K562 (cell line): ENCODE data around the gene APOC4. TPM values are rescaled to one million over a fixed set of nuclear protein-coding genes. Genes with fewer than 3 reads are reported as not detected.

Experiments used
- ATF7 ChIP-seq: fragments of 450-650 bp; IDR thresholded peaks from 2 replicates; pipeline ENCODE4 v1.7.1; 2014; ENCODE audit warnings: mild to moderate bottlenecking, moderate library complexity
- BCL6 ChIP-seq: fragments of 250-450 bp; sonication (Bioruptor Pico); IDR thresholded peaks from 2 replicates; pipeline ENCODE4 v1.4.0; 2020
- CAMTA2 ChIP-seq: fragments of 250-450 bp; sonication (Bioruptor Pico); conservative IDR thresholded peaks from 2 replicates; pipeline ENCODE4 v1.5.1; 2022
- CBX3 ChIP-seq, 2 experiments: IDR thresholded peaks; 1 replicate in 1 of 2; 2 replicates in 1 of 2; pipeline ENCODE4 v1.6.1; 2012; ENCODE audit warnings: inconsistent platforms in 2 of 2, low read length in 2 of 2, borderline replicate concordance in 1 of 2, control low read depth in 1 of 2
- CUX1 ChIP-seq: fragments of 200-800 bp; sonication (Bioruptor generic); IDR thresholded peaks from 2 replicates; pipeline ENCODE4 v1.6.1; 2016; ENCODE audit warnings: missing genetic modification characterization, missing compliant biosample characterization
- FOXJ2 ChIP-seq: fragments of 200-800 bp; sonication (Bioruptor generic); IDR thresholded peaks from 2 replicates; pipeline ENCODE4 v1.6.1; 2016; ENCODE audit warnings: missing genetic modification characterization, missing compliant biosample characterization
- GABPB1 ChIP-seq: sonication (generic); formaldehyde crosslinking; IDR thresholded peaks from 2 replicates; pipeline ENCODE4 v1.8.0; 2022; ENCODE audit warnings: mild to moderate bottlenecking, missing genetic modification reagents
- HDAC3 ChIP-seq: fragments of 450-650 bp; IDR thresholded peaks from 2 replicates; pipeline ENCODE4 v1.6.1; 2018; ENCODE audit warnings: borderline replicate concordance, mild to moderate bottlenecking, moderate library complexity; ENCODE audit not compliant: partially characterized antibody
- KLF16 ChIP-seq: IDR thresholded peaks from 2 replicates; pipeline ENCODE4 v1.6.1; 2016; ENCODE audit warnings: antibody characterized with exemption
- MTA1 ChIP-seq: fragments of 450-650 bp; IDR thresholded peaks from 2 replicates; pipeline ENCODE4 v1.6.1; 2017; ENCODE audit warnings: borderline replicate concordance
- MYC ChIP-seq, 2 experiments: fragments of 250-450 bp in 1 of 2; sonication (Bioruptor Pico) in 1 of 2; IDR thresholded peaks; 2 replicates each; pipeline versions ENCODE4 v1.5.1 to v1.6.1; 2012 to 2021; ENCODE audit warnings: low read depth in 2 of 2, borderline replicate concordance in 1 of 2, improper control_type of control experiment in 1 of 2, low read length in 1 of 2, mild to moderate bottlenecking in 1 of 2, moderate library complexity in 1 of 2
- MYNN ChIP-seq, 2 experiments: sonication (generic); formaldehyde crosslinking in 1 of 2; IDR thresholded peaks; 2 replicates each; pipeline versions ENCODE4 v1.5.0 to v1.6.1; 2016 to 2020; ENCODE audit warnings: antibody characterized with exemption in 1 of 2, missing genetic modification reagents in 1 of 2
- RBM39 ChIP-seq: fragments of 200-400 bp; formaldehyde crosslinking; optimal IDR thresholded peaks from 2 replicates; pipeline ENCODE3; 2018; ENCODE audit warnings: low read depth, low read length
- THRB ChIP-seq: fragments of 450-650 bp; formaldehyde crosslinking; conservative IDR thresholded peaks from 2 replicates; pipeline ENCODE4 v1.4.0; 2022; ENCODE audit warnings: mild to moderate bottlenecking, missing genetic modification characterization
- ZBTB49 ChIP-seq: sonication (generic); formaldehyde crosslinking; IDR thresholded peaks from 2 replicates; pipeline ENCODE4 v1.8.0; 2022; ENCODE audit warnings: missing genetic modification reagents, mild to moderate bottlenecking, borderline replicate concordance
- ZBTB7A ChIP-seq: IDR thresholded peaks from 2 replicates; pipeline ENCODE4 v1.6.1; 2011; ENCODE audit warnings: low read depth, mild to moderate bottlenecking, low read length, moderate library complexity, borderline replicate concordance; ENCODE audit not compliant: control insufficient read depth
- ZFP30 ChIP-seq: fragments of 250-450 bp; sonication (Bioruptor Pico); IDR thresholded peaks from 2 replicates; pipeline ENCODE4 v1.8.0; 2022; ENCODE audit warnings: moderate library complexity, mild to moderate bottlenecking, inconsistent platforms, borderline replicate concordance
- ZNF311 ChIP-seq: fragments of 250-450 bp; sonication (Bioruptor Pico); IDR thresholded peaks from 2 replicates; pipeline ENCODE4 v1.4.0; 2020; ENCODE audit warnings: mild to moderate bottlenecking, moderate library complexity
- ZNF316 ChIP-seq: fragments of 450-650 bp; IDR thresholded peaks from 2 replicates; pipeline ENCODE4 v1.6.1; 2016
- polyA plus RNA-seq, 8 experiments: library from polyadenylated mRNA; depleted of rRNA in 4 of 8; stranded (reverse) in 5 of 8; unstranded in 3 of 8; fragments of >200 nt; fragmentation: Nextera tagmentation in 2 of 8; fragmentation: Illumina TruSeq in 1 of 8; extraction: Ambion mirVana in 2 of 8; extraction: Trizol in 1 of 8; gene quantifications; 2 replicates each; pipeline versions ENCODE4 v1.2.1 to v1.2.3, GENCODE V29; 2011 to 2014; ENCODE audit warnings: inconsistent platforms in 1 of 8, missing spikeins in 1 of 8
- total RNA-seq, 7 experiments: library from RNA; depleted of rRNA in 6 of 7; stranded (reverse); fragments of >200 nt in 6 of 7; fragmentation: Illumina TruSeq in 2 of 7; extraction: Trizol in 2 of 7; gene quantifications; 2 replicates each; pipeline versions ENCODE4 v1.2.1 to v1.2.3, GENCODE V29; 2011 to 2021; ENCODE audit warnings: low replicate concordance in 1 of 7

APOC4 gene
- total and polyA plus RNA-seq, 9 of the 15 experiments (the other 6 are each of a cell fraction or from before 2014, with no cell fraction given), result 0.46 TPM; not detected in 8

- no peak for TF ChIP-seq FOXJ2 (tag)
- TF ChIP-seq THRB (CRISPR knock-in tag), result no peak
- no peak for TF ChIP-seq ATF7
- TF ChIP-seq CAMTA2 (CRISPR knock-in tag), result peak; percentile 15; the same call in 1 of the 2 replicates
- TF ChIP-seq MYC (IDR thresholded peaks at IDR 0.05; ENCODE audit: low read depth, low read length), result 0 out of 2 replicates have a peak, but pooled peaks have one; percentile 44
- no peak; the same call in 1 of the 2 replicates for TF ChIP-seq MYC (CRISPR knock-in tag; IDR thresholded peaks at IDR 0.05; ENCODE audit: borderline replicate concordance, low read depth)
- TF ChIP-seq CBX3 (IDR thresholded peaks at IDR 0.05; ENCODE audit: borderline replicate concordance in 1 of 2, low read length in 2 of 2), result no peak
- no peak for TF ChIP-seq ZNF311 (CRISPR knock-in tag)
- TF ChIP-seq ZFP30 (CRISPR knock-in tag), result no peak
- TF ChIP-seq KLF16, result peak; percentile 45
- TF ChIP-seq CUX1 (CRISPR knock-in tag), result no peak
- TF ChIP-seq MTA1, result no peak
- TF ChIP-seq ZNF316, result peak; percentile 57
- no peak for TF ChIP-seq HDAC3
- no peak for TF ChIP-seq ZBTB49 (CRISPR knock-in tag)
- TF ChIP-seq RBM39, result no peak
- TF ChIP-seq GABPB1, result no peak; the same call in 1 of the 2 replicates
- peak; percentile 87 for TF ChIP-seq MYNN (IDR thresholded peaks at IDR 0.05)
- TF ChIP-seq MYNN (CRISPR knock-in tag; IDR thresholded peaks at IDR 0.05), result no peak
- no peak for TF ChIP-seq BCL6
- TF ChIP-seq ZBTB7A, result peak; percentile 94
Observed at GRCh38 chr19:44903602-44904425, 38.2 kb upstream of the APOC4 start (continued).
